Measurements from ENCODE around the gene PRKCE.

GRCh38 chr2:45670646-45671045, 19.2 kb downstream of the PRKCE start:
- TF ChIP-seq POLR2A (IDR thresholded peaks at IDR 0.05), result no peak
- TF ChIP-seq CTCF (IDR thresholded peaks at IDR 0.05), result no peak
